GM06990 (cell line): ENCODE results near the gene DMRTC2.
"Not testable (repeated sequence)": the region's sequence is repeated elsewhere in the genome, so short reads cannot be mapped to it uniquely, and the experiment has no call there.

ENCODE experiments used
- DNase-seq: peaks from one replicate; pipeline ENCODE4 v3.0.0-alpha.2; 2011; ENCODE audit not compliant: insufficient read length; ENCODE audit errors: extremely low read depth
- H3K27me3 ChIP-seq: replicated peaks from 2 replicates; pipeline ENCODE4 v1.6.0; 2011; ENCODE audit warnings: low read length; ENCODE audit not compliant: control insufficient read depth, insufficient read depth
- H3K36me3 ChIP-seq: 2 replicates; pipeline ENCODE4 v1.5.1; 2011; ENCODE audit warnings: low read length; ENCODE audit not compliant: control insufficient read depth, insufficient read depth
- H3K4me3 ChIP-seq: replicated peaks from 2 replicates; pipeline ENCODE4 v1.5.1; 2011; ENCODE audit warnings: low read depth, mild to moderate bottlenecking, control low read depth, low read length
- TF ChIP-seq, protein P1 (sequence below): IDR thresholded peaks from 2 replicates; pipeline ENCODE4 v1.5.1; 2011; ENCODE audit warnings: low read length, control low read depth, mild to moderate bottlenecking, inconsistent platforms; ENCODE audit not compliant: insufficient read depth, poor library complexity, severe bottlenecking

Gene DMRTC2

DNA sequence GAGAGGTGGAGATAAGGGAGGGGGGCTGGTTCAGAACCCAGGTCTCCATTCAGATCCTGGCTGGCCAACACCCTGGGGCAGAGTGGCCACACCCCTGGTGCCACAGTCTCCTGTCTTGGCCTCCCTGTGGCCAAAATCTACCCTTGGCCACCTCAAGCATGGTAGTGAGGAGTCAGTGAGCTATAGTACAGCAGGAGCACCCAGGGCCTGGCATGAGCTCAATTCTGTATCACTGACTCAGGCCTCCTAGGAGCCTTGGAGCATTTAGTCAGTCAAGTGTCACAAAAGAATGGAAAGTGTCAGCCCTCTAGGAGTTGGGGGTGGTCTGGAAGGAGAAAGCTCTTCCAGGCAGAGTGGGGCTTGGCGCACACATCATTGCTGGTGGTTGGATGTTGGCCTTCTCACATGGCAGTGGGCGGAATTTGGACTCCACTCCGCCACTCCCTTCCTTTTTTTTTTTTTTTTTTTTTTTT is 25.6 kb downstream of the DMRTC2 start:
- Histone ChIP-seq H3K36me3 (peaks cover 39% of the 10 kb centered on the region), H3K4me3 (no peak overlapping the region), H3K27me3 (no peaks in the 10 kb centered on the region)
- no peak for DNase-seq
- TF ChIP-seq, protein P1, sequence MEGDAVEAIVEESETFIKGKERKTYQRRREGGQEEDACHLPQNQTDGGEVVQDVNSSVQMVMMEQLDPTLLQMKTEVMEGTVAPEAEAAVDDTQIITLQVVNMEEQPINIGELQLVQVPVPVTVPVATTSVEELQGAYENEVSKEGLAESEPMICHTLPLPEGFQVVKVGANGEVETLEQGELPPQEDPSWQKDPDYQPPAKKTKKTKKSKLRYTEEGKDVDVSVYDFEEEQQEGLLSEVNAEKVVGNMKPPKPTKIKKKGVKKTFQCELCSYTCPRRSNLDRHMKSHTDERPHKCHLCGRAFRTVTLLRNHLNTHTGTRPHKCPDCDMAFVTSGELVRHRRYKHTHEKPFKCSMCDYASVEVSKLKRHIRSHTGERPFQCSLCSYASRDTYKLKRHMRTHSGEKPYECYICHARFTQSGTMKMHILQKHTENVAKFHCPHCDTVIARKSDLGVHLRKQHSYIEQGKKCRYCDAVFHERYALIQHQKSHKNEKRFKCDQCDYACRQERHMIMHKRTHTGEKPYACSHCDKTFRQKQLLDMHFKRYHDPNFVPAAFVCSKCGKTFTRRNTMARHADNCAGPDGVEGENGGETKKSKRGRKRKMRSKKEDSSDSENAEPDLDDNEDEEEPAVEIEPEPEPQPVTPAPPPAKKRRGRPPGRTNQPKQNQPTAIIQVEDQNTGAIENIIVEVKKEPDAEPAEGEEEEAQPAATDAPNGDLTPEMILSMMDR = no peak

DNA sequence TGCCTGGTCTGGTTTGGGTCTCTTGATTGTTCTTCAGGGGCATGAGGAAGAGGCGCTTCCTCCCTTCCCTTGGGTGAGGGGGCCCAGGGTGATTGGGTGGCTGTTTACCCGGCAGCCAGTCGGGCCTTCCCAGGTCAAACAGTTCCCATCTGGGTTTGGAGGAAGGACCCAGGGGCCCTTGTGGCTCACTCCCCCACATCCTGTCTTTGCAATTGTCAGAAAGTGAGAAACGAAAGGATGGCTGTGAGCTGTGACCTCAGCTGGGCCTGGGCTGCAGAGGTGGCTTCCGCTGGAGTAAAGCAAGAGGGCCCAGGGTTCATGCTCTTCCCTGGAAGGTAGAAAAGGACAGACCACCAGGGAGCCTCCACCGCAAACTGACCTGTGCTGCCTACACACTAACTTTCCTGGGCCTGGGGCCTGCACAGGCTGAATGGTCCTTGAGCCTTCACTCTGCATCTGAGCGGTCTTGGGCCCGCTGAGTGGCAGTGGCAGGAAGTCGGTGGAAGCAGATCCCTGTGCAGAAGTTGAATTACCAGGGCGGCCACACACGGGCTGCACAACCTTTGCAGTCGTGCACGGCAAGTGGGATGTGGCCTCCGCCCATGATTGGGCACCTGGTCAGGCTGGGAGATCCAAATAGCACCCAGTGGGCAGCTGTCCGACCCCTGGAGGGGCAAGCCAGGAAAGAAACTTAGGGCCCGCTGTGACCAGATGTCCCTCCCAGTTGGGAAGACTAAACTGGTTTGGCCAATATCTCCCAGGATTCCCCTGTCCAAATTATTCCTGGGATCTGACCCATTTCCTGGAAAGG is 26.9 kb downstream of the DMRTC2 start:
- peak; percentile 81 for DNase-seq
- Histone ChIP-seq H3K36me3 (peaks cover 32% of the 10 kb centered on the region), H3K27me3 (no peaks in the 10 kb centered on the region), H3K4me3 (no peak overlapping the region)
- TF ChIP-seq, protein P1 = no peak

DNA sequence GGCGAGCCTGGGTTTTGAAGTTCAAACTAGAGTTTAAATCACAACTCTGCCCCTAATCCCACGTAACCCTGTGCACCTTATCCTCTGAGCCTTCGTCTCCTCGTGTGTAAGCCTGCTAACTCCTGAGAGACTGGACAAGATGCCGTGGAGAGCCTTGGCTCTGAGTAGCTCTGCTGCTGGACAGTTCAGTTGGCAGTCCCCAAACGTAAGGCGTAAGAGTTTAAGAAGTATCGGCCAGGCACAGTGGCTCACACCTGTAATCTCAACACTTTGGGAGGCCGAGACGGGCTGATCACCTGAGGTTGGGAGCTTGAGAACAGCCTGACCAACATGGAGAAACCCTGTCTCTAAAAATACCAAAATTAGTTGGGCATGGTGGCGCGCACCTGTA is 27.5 kb downstream of the DMRTC2 start:
- Histone ChIP-seq H3K27me3 (no peaks in the 10 kb centered on the region), H3K36me3 (peaks cover 29% of the 10 kb centered on the region), H3K4me3 (no peak overlapping the region)
- DNase-seq = no peak
- TF ChIP-seq, protein P1 = no peak

DNA sequence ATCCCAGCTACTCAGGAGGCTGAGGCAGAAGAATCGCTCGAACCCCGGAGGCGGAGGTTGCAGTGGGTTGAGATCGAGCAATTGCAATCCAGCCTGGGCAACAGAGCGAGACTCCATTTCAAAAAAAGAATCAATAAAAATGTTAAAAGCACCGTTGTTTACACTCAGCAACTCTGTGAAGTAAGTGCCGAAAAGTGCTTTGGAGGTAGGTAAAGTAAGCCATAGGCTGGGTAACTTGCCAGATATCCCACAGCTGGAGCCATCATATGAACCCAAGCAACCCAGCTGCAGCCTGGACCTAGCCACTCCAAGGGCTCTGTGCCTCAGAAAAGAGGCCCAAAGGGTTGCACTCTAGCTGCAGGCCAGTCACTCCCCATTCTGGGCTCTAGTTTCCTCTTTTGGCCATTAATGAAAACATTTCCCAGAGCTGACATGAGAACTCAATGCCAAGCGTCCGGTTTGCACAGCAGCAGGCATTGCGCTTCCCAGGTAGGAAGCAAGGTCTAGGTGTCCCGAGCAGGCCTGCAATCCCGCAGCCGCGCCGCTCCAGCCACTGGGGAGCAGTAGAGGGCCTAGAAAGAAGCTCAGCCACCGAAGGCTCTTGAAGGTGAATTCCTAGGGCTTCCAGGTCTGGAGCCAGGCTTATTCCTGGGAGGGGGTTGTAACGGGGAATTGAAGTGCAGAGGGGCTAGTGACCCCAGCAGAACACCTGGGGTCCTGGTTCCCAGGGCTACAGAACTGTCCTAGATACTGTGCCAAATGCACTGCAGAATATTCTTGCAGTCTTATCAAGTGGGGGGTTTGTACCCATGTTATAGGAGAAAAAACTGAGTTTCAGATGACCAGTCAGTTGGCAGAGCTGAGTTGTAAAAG is 28.2 kb downstream of the DMRTC2 start:
- Histone ChIP-seq H3K27me3 (no peaks in the 10 kb centered on the region), H3K36me3 (peaks cover 27% of the 10 kb centered on the region), H3K4me3 (no peak overlapping the region)
- TF ChIP-seq, protein P1 = peak; percentile 89
- DNase-seq = peak; percentile 80

DNA sequence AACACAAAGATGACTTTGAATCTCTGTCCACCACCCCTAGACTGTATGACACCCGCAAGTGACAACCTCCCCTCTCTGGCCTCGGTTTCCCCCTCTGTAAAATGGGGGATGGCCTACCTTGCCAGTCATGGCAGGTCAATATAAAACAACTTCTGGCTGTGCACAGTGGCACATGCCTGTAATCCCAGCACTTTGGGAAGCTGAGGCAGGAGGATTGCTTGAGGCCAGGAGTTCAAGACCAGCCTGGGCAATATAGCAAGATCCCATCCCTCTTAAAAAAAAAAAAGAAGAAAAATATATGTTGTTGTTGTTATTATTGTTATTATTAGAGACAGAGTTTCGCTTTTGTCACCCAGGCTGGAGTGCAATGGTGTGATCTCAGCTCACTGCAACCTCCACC is 31.1 kb downstream of the DMRTC2 start:
- not testable (repeated sequence) for DNase-seq, H3K4me3 ChIP-seq, H3K27me3 ChIP-seq
- H3K36me3 ChIP-seq = peaks cover 15% of the 10 kb centered on the region
